ENCODE data around the gene AUH. TPM values are rescaled to one million over a fixed set of nuclear protein-coding genes. Genes with fewer than 3 reads are reported as not detected.
A peak's percentile ranks its signal among the peaks of the same experiment; 100 is the strongest.

Gene AUH
- total RNA-seq, 2 experiments from 2014 or later: 16.9 to 24.5 TPM

DNA sequence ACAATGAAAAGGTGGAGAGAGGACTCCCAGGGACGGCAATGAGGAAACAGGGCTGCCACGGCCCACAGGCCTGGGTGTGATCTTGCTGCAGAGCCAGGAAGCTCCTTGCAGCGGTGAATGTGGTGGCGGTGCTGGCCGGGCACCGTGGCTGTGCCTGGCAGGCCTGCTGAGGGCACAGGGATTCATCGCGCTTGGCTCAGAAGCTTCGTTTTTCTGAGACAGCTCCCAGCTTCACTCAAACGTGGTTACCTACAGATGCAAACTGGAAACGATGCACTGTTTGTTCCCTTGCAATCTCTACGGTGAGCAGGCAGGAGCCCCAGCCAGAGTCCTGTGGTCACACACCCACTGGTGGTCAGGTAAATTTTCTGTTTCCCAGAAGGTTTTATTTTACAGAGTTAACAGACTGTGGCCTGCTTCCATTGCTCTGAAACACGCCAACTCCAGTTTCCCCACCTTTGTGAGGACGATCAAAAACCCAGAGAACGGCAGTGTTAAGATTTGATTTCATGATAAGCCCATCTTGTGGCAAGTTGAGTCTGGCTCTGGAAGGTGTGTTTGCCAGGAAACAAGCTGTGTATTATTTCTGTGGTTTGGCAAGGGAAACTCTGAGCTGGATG lies 183.9 kb downstream of the AUH start:
- no peaks in the 10 kb centered on the region for H4K20me1 ChIP-seq (ENCODE audit: insufficient read depth, low read length)
- H2AFZ ChIP-seq (ENCODE audit: low read length): 0 out of 2 replicates have a peak overlapping the region, but pooled peaks have one; percentile 12
- no peaks in the 10 kb centered on the region for H3K9me3 ChIP-seq (ENCODE audit: low read length)
- no TSS peak for BruUV-seq (replicated peaks)
- no peaks in the 10 kb centered on the region for H3K79me2 ChIP-seq (ENCODE audit: insufficient read depth, low read depth, low read length)
- H3K4me1 ChIP-seq (ENCODE audit: insufficient read depth, low read length, poor library complexity, severe bottlenecking): peaks cover 40% of the 10 kb centered on the region
- CTCF ChIA-PET (ENCODE audit: unreplicated experiment): interaction anchor here (0.6 kb wide), 1 partner anchor 296 kb away, joined by 3 read pairs; no protein-coding TSS in a partner anchor
- H3K36me3 ChIP-seq (ENCODE audit: insufficient read depth, low read length): no peaks in the 10 kb centered on the region
- no peak overlapping the region for H3K4me3 ChIP-seq (ENCODE audit: low read depth, low read length, poor library complexity, severe bottlenecking)
- intact Hi-C loops (cut with micrococcal nuclease; ENCODE audit: unreplicated experiment): loop anchor here (5.0 kb wide), 1 partner anchor 265 kb away; no protein-coding TSS in a partner anchor
- H3K9me2 ChIP-seq (ENCODE audit: insufficient read depth, low read length): no peaks in the 10 kb centered on the region
- no peak overlapping the region for H3K27ac ChIP-seq (ENCODE audit: low read depth, low read length, poor library complexity, severe bottlenecking)
- DNase-seq (ENCODE audit: low spot score): no peak
- POLR2A ChIA-PET: interaction anchor here (0.6 to 1.2 kb wide), 2 partner anchors 12 to 1498 kb away, joined by 5 read pairs; no protein-coding TSS in a partner anchor
- TF ChIP-seq EZH2phosphoT487 (IDR thresholded peaks at IDR 0.05; ENCODE audit: borderline replicate concordance, low read depth, low read length) (no peak), CTCF (conservative IDR thresholded peaks at IDR 0.05; ENCODE audit: low read length) (no peak)
- H3K4me2 ChIP-seq (ENCODE audit: low read length): no peak overlapping the region

GRCh38 chr9:91177081-91177480 lies 184.6 kb downstream of the AUH start:
- H3K9me2 ChIP-seq (ENCODE audit: insufficient read depth, low read length): no peaks in the 10 kb centered on the region
- CTCF ChIA-PET (ENCODE audit: unreplicated experiment): no interaction called here
- no peaks in the 10 kb centered on the region for H4K20me1 ChIP-seq (ENCODE audit: insufficient read depth, low read length)
- POLR2A ChIA-PET: interaction anchor here (0.5 to 2.4 kb wide), 3 partner anchors 12 to 77 kb away, joined by 4 to 12 read pairs (median 5); no protein-coding TSS in a partner anchor
- H3K4me1 ChIP-seq (ENCODE audit: insufficient read depth, low read length, poor library complexity, severe bottlenecking): peaks cover 34% of the 10 kb centered on the region
- BruUV-seq (replicated peaks): no TSS peak
- H3K4me3 ChIP-seq (ENCODE audit: low read depth, low read length, poor library complexity, severe bottlenecking): no peak overlapping the region
- no peak overlapping the region for H2AFZ ChIP-seq (ENCODE audit: low read length)
- H3K36me3 ChIP-seq (ENCODE audit: insufficient read depth, low read length): no peaks in the 10 kb centered on the region
- no peak overlapping the region for H3K27ac ChIP-seq (ENCODE audit: low read depth, low read length, poor library complexity, severe bottlenecking)
- peaks cover 3% of the 10 kb centered on the region; the same call in 1 of the 2 replicates for H3K9me3 ChIP-seq (ENCODE audit: low read length)
- no peak overlapping the region for H3K4me2 ChIP-seq (ENCODE audit: low read length)
- no peak for TF ChIP-seq EZH2phosphoT487 (IDR thresholded peaks at IDR 0.05; ENCODE audit: borderline replicate concordance, low read depth, low read length)
- no peak for TF ChIP-seq CTCF (conservative IDR thresholded peaks at IDR 0.05; ENCODE audit: low read length)
- intact Hi-C loops (cut with micrococcal nuclease; ENCODE audit: unreplicated experiment): loop anchor here (5.0 kb wide), 1 partner anchor 265 kb away; no protein-coding TSS in a partner anchor
- DNase-seq (ENCODE audit: low spot score): no peak
- H3K79me2 ChIP-seq (ENCODE audit: insufficient read depth, low read depth, low read length): no peaks in the 10 kb centered on the region

DNA sequence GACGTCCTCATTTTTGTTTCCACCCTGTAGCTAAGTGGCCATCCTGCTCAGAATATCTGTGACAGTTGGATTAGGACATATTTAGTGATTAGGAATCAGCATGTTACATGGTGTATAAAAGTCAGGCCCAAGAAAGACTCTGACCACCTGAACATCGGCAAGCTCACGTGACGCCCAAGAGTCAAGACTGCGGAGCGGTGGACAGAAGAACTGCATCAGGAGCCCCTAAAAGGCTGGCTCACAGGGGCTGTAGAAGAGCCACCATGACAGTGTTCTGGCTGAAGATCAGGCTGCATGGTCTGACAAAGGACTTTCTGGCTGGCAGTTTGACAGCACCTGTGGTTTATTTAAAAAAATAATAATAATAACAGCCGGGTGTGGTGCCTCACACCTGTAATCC lies 185.3 kb downstream of the AUH start:
- no peaks in the 10 kb centered on the region for H3K36me3 ChIP-seq (ENCODE audit: insufficient read depth, low read length)
- no peak for TF ChIP-seq EZH2phosphoT487 (IDR thresholded peaks at IDR 0.05; ENCODE audit: borderline replicate concordance, low read depth, low read length)
- TF ChIP-seq CTCF (conservative IDR thresholded peaks at IDR 0.05; ENCODE audit: low read length): no peak
- H3K4me1 ChIP-seq (ENCODE audit: insufficient read depth, low read length, poor library complexity, severe bottlenecking): peaks cover 27% of the 10 kb centered on the region
- no peaks in the 10 kb centered on the region for H4K20me1 ChIP-seq (ENCODE audit: insufficient read depth, low read length)
- no peaks in the 10 kb centered on the region for H3K79me2 ChIP-seq (ENCODE audit: insufficient read depth, low read depth, low read length)
- H3K4me3 ChIP-seq (ENCODE audit: low read depth, low read length, poor library complexity, severe bottlenecking): no peak overlapping the region
- no peak for DNase-seq (ENCODE audit: low spot score)
- H3K4me2 ChIP-seq (ENCODE audit: low read length): no peak overlapping the region
- no peaks in the 10 kb centered on the region for H3K9me2 ChIP-seq (ENCODE audit: insufficient read depth, low read length)
- intact Hi-C loops (cut with micrococcal nuclease; ENCODE audit: unreplicated experiment): loop anchor here (5.0 kb wide), 1 partner anchor 264 kb away; no protein-coding TSS in a partner anchor
- no TSS peak for BruUV-seq (replicated peaks)
- ChIA-PET POLR2A (interaction anchor here (0.5 to 2.4 kb wide), 2 partner anchors 16 to 77 kb away, joined by 4 to 12 read pairs; no protein-coding TSS in a partner anchor), CTCF (ENCODE audit: unreplicated experiment) (no interaction called here)
- H3K27ac ChIP-seq (ENCODE audit: low read depth, low read length, poor library complexity, severe bottlenecking): no peak overlapping the region
- H2AFZ ChIP-seq (ENCODE audit: low read length): no peak overlapping the region
- peaks cover 9% of the 10 kb centered on the region; the same call in 1 of the 2 replicates for H3K9me3 ChIP-seq (ENCODE audit: low read length)
